Activated naive CD4-positive, alpha-beta T cell treated with anti-CD3 and anti-CD28 coated beads, Interleukin-2, amount 50 U/mL, for 72 hours (primary cell): Measurements from ENCODE around the gene YWHAQ. TPM values are rescaled to one million over a fixed set of nuclear protein-coding genes. Genes with fewer than 3 reads are reported as not detected.
"Not testable (repeated sequence)": the region's sequence is repeated elsewhere in the genome, so short reads cannot be mapped to it uniquely, and the experiment has no call there.

Experiments
- ATAC-seq, 2 donors: fragments of 150-1000 bp; cut with Tn5 transposase; 2 replicates each; pipeline ENCODE4 v1.10.0; 2021; ENCODE audit warnings: mild to moderate bottlenecking in 2 of 2, moderate library complexity in 2 of 2
- DNase-seq, 2 donors: peaks; one replicate each; pipeline ENCODE4 v3.0.0; 2021 to 2022; ENCODE audit warnings: low spot score in 2 of 2
- H3K27ac Mint-ChIP-seq, 2 donors: one replicate each; pipeline ENCODE4 v1.8.0; 2022; ENCODE audit warnings: mild to moderate bottlenecking in 2 of 2, mixed read lengths in 2 of 2
- H3K36me3 Mint-ChIP-seq, 2 donors: one replicate each; pipeline ENCODE4 v1.8.0; 2022; ENCODE audit warnings: mixed read lengths in 2 of 2
- H3K9me3 Mint-ChIP-seq, 2 donors: one replicate each; pipeline ENCODE4 v1.8.0; 2022; ENCODE audit warnings: mixed read lengths in 2 of 2
- total RNA-seq, 2 donors: library from RNA; stranded (reverse); gene quantifications; one replicate each; pipeline ENCODE4 v1.2.3, GENCODE V29; 2022

The YWHAQ gene
- total RNA-seq, 2 donors from 2014 or later, result 225 to 256 TPM

- Mint-ChIP-seq H3K36me3 (peaks cover 19 to 43% of the 10 kb centered on the region in 2 donors), H3K27ac (peak overlapping the region; percentile 27 to 66), H3K9me3 (no peaks in the 10 kb centered on the region)
- peak; percentile 53 to 74 for ATAC-seq
- DNase-seq, result no peak
Measured at GRCh38 chr2:9618410-9618809, 12.4 kb downstream of the YWHAQ start.

- H3K9me3 Mint-ChIP-seq, result no peaks in the 10 kb centered on the region
- ATAC-seq (no peak), DNase-seq (no peak)
- H3K27ac Mint-ChIP-seq, result no peak overlapping the region
- peaks cover 14 to 42% of the 10 kb centered on the region in 2 donors for H3K36me3 Mint-ChIP-seq
Measured at GRCh38 chr2:9617749-9618148, 13.0 kb downstream of the YWHAQ start.

GRCh38 chr2:9617296-9617695 lies 13.5 kb downstream of the YWHAQ start:
- ATAC-seq, result no peak

GRCh38 chr2:9614562-9614961 lies 16.2 kb downstream of the YWHAQ start:
- Mint-ChIP-seq H3K27ac (no peak overlapping the region), H3K36me3 (peaks cover 14 to 35% of the 10 kb centered on the region in 2 donors), H3K9me3 (peaks cover 0 to 5% of the 10 kb centered on the region in 2 donors)
- no peak for ATAC-seq
- no peak for DNase-seq

More at GRCh38 chr2:9617296-9617695, 13.5 kb downstream of the YWHAQ start:
- DNase-seq, result no peak
- H3K9me3 Mint-ChIP-seq, result no peaks in the 10 kb centered on the region
- peak overlapping the region in 1 of 2 donors; percentile 46 for H3K27ac Mint-ChIP-seq
- peaks cover 14 to 41% of the 10 kb centered on the region in 2 donors for H3K36me3 Mint-ChIP-seq

- DNase-seq, result no peak
- H3K9me3 Mint-ChIP-seq, result peaks cover 0 to 5% of the 10 kb centered on the region in 2 donors
- H3K27ac Mint-ChIP-seq, result no peak overlapping the region
- no peak for ATAC-seq
- peaks cover 14 to 35% of the 10 kb centered on the region in 2 donors for H3K36me3 Mint-ChIP-seq
Measured at GRCh38 chr2:9613291-9613690, 17.5 kb downstream of the YWHAQ start.

GRCh38 chr2:9611549-9611912 lies 19.3 kb downstream of the YWHAQ start:
- DNase-seq, H3K9me3 Mint-ChIP-seq, ATAC-seq: not testable (repeated sequence)
- peak overlapping the region in 1 of 2 donors; percentile 31 for H3K27ac Mint-ChIP-seq
- H3K36me3 Mint-ChIP-seq, result peaks cover 4 to 29% of the 10 kb centered on the region in 2 donors

GRCh38 chr2:9610781-9611548 lies 19.8 kb downstream of the YWHAQ start:
- H3K36me3 Mint-ChIP-seq, result peaks cover 4 to 25% of the 10 kb centered on the region in 2 donors
- peak overlapping the region in 1 of 2 donors; percentile 31 for H3K27ac Mint-ChIP-seq
- no peak for ATAC-seq

GRCh38 chr2:9608491-9608890 lies 22.3 kb downstream of the YWHAQ start:
- Mint-ChIP-seq H3K36me3 (peaks cover 4 to 37% of the 10 kb centered on the region in 2 donors), H3K27ac (peak overlapping the region; percentile 91 to 99)
- DNase-seq, H3K9me3 Mint-ChIP-seq, ATAC-seq: not testable (repeated sequence)

More at GRCh38 chr2:9610781-9611548, 19.8 kb downstream of the YWHAQ start:
- peaks cover 0 to 5% of the 10 kb centered on the region in 2 donors for H3K9me3 Mint-ChIP-seq
- DNase-seq, result no peak

- no peak for DNase-seq
- no peak for ATAC-seq
- peaks cover 3 to 13% of the 10 kb centered on the region in 2 donors for H3K9me3 Mint-ChIP-seq
- no peak overlapping the region for H3K27ac Mint-ChIP-seq
- peaks cover 22 to 58% of the 10 kb centered on the region in 2 donors for H3K36me3 Mint-ChIP-seq
Measured at GRCh38 chr2:9602412-9602811, 28.4 kb downstream of the YWHAQ start.

GRCh38 chr2:9601397-9601796 lies 29.4 kb downstream of the YWHAQ start:
- Mint-ChIP-seq H3K9me3 (peaks cover 3 to 13% of the 10 kb centered on the region in 2 donors), H3K27ac (no peak overlapping the region), H3K36me3 (peaks cover 22 to 55% of the 10 kb centered on the region in 2 donors)
- DNase-seq, result no peak
- no peak for ATAC-seq

GRCh38 chr2:9599430-9599829 lies 31.4 kb downstream of the YWHAQ start:
- no peak for ATAC-seq
- H3K27ac Mint-ChIP-seq, result no peak overlapping the region
- peaks cover 20 to 42% of the 10 kb centered on the region in 2 donors for H3K36me3 Mint-ChIP-seq
- H3K9me3 Mint-ChIP-seq, result peaks cover 3 to 11% of the 10 kb centered on the region in 2 donors
- DNase-seq, result no peak

- DNase-seq (no peak), ATAC-seq (no peak)
- peaks cover 3 to 9% of the 10 kb centered on the region in 2 donors for H3K9me3 Mint-ChIP-seq
- H3K36me3 Mint-ChIP-seq, result peaks cover 19 to 41% of the 10 kb centered on the region in 2 donors
- peak overlapping the region; percentile 68 to 90 for H3K27ac Mint-ChIP-seq
Measured at GRCh38 chr2:9596621-9597311, 34.0 kb downstream of the YWHAQ start.

GRCh38 chr2:9595746-9596145 lies 35.1 kb downstream of the YWHAQ start:
- ATAC-seq (no peak), DNase-seq (no peak)
- peaks cover 3 to 9% of the 10 kb centered on the region in 2 donors for H3K9me3 Mint-ChIP-seq
- H3K27ac Mint-ChIP-seq, result peak overlapping the region; percentile 50 to 90
- H3K36me3 Mint-ChIP-seq, result peaks cover 25 to 47% of the 10 kb centered on the region in 2 donors

- peaks cover 24 to 42% of the 10 kb centered on the region in 2 donors for H3K36me3 Mint-ChIP-seq
- H3K9me3 Mint-ChIP-seq, DNase-seq, ATAC-seq: not testable (repeated sequence)
- peak overlapping the region in 1 of 2 donors; percentile 90 for H3K27ac Mint-ChIP-seq
Measured at GRCh38 chr2:9595256-9595655, 35.5 kb downstream of the YWHAQ start.

GRCh38 chr2:9594366-9595054 lies 36.3 kb downstream of the YWHAQ start:
- ATAC-seq, result peak; percentile 89 to 95
- peaks cover 0 to 3% of the 10 kb centered on the region in 2 donors for H3K9me3 Mint-ChIP-seq
- H3K36me3 Mint-ChIP-seq, result peaks cover 16 to 34% of the 10 kb centered on the region in 2 donors
- H3K27ac Mint-ChIP-seq, result peak overlapping the region; percentile 90 to 94
- peak in 1 of 2 donors; percentile 8 for DNase-seq

GRCh38 chr2:9593925-9594324 lies 36.9 kb downstream of the YWHAQ start:
- DNase-seq, result no peak
- H3K27ac Mint-ChIP-seq, result peak overlapping the region; percentile 90 to 94
- H3K9me3 Mint-ChIP-seq, result no peaks in the 10 kb centered on the region
- ATAC-seq, result peak in 1 of 2 donors; percentile 32
- H3K36me3 Mint-ChIP-seq, result peaks cover 12 to 29% of the 10 kb centered on the region in 2 donors
